ENCODE data around the gene KCNJ1. TPM values are rescaled to one million over a fixed set of nuclear protein-coding genes. Genes with fewer than 3 reads are reported as not detected.
A peak's percentile ranks its signal among the peaks of the same experiment; 100 is the strongest.

Gene KCNJ1
- total and polyA plus RNA-seq, 2 donors (not counting 3 experiments of a cell fraction or from before 2014, with no cell fraction given), result not detected

- Histone ChIP-seq H3K9me3 (replicated peaks; ENCODE audit: control insufficient read depth, insufficient read depth, low read length) (no peaks in the 10 kb centered on the region), H3K9ac (replicated peaks; ENCODE audit: extremely low read depth, insufficient read depth, low read length) (no peak overlapping the region), H2AFZ (ENCODE audit: low read depth, low read length) (peak overlapping the region; percentile 78), H3K9me1 (replicated peaks; ENCODE audit: control insufficient read depth, extremely low read depth, insufficient read depth, low read length) (no peaks in the 10 kb centered on the region), H3K36me3 (ENCODE audit: control insufficient read depth in 2 of 2, extremely low read depth in 1 of 2, insufficient read depth in 2 of 2, low read length in 2 of 2) (no peaks in the 10 kb centered on the region), H3K79me2 (ENCODE audit: control insufficient read depth, insufficient read depth, low read length) (no peaks in the 10 kb centered on the region), H3K4me1 (ENCODE audit: control insufficient read depth, extremely low read depth, insufficient read depth, low read length) (peaks cover 2% of the 10 kb centered on the region), H4K20me1 (replicated peaks; ENCODE audit: control insufficient read depth, extremely low read depth, insufficient read depth, low read length) (no peaks in the 10 kb centered on the region), H3K4me2 (ENCODE audit: insufficient read depth, low read length) (no peak overlapping the region), H3K27ac (ENCODE audit: insufficient read depth, low read depth, low read length) (no peak overlapping the region), H3K4me3 (replicated peaks in 1 of 3; ENCODE audit: insufficient read depth in 1 of 3, low read depth in 1 of 3, low read length in 3 of 3) (no peak overlapping the region), H3K27me3 (ENCODE audit: control insufficient read depth in 2 of 2, insufficient read depth in 2 of 2, low read length in 2 of 2) (no peaks in the 10 kb centered on the region)
- BruUV-seq (replicated peaks), result no TSS peak
- TF ChIP-seq POLR2A (IDR thresholded peaks at IDR 0.05; ENCODE audit: low read depth, low read length) (no peak), MYC (IDR thresholded peaks at IDR 0.05; ENCODE audit: low read depth, low read length) (no peak), FOS (IDR thresholded peaks at IDR 0.05; ENCODE audit: borderline replicate concordance, insufficient read depth, low read length) (no peak), GATA2 (IDR thresholded peaks at IDR 0.05; ENCODE audit: insufficient read depth, insufficient read length, low read depth, low read length) (no peak), POLR2AphosphoS5 (IDR thresholded peaks at IDR 0.05; ENCODE audit: insufficient read depth, low read depth, low read length) (no peak), EZH2 (IDR thresholded peaks at IDR 0.05; ENCODE audit: borderline replicate concordance, low read depth, low read length, severe bottlenecking) (no peak), JUN (IDR thresholded peaks at IDR 0.05; ENCODE audit: borderline replicate concordance, insufficient read depth, insufficient read length, low read depth) (no peak)
- TF ChIP-seq, protein P1, sequence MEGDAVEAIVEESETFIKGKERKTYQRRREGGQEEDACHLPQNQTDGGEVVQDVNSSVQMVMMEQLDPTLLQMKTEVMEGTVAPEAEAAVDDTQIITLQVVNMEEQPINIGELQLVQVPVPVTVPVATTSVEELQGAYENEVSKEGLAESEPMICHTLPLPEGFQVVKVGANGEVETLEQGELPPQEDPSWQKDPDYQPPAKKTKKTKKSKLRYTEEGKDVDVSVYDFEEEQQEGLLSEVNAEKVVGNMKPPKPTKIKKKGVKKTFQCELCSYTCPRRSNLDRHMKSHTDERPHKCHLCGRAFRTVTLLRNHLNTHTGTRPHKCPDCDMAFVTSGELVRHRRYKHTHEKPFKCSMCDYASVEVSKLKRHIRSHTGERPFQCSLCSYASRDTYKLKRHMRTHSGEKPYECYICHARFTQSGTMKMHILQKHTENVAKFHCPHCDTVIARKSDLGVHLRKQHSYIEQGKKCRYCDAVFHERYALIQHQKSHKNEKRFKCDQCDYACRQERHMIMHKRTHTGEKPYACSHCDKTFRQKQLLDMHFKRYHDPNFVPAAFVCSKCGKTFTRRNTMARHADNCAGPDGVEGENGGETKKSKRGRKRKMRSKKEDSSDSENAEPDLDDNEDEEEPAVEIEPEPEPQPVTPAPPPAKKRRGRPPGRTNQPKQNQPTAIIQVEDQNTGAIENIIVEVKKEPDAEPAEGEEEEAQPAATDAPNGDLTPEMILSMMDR (IDR thresholded peaks at IDR 0.05; ENCODE audit: extremely low read depth in 1 of 2, insufficient read depth in 1 of 2, low read depth in 1 of 2, low read length in 2 of 2), result peak; percentile 97 to 99
- CTCF ChIA-PET, result interaction anchor here (0.7 to 2.5 kb wide), 5 partner anchors 10 to 702 kb away, joined by 3 to 19 read pairs (median 4); no protein-coding TSS in a partner anchor
- peak; percentile 74 for DNase-seq (ENCODE audit: low read depth, low spot score)
- dilution Hi-C loops (cut with MboI; ENCODE audit: extremely low pct_ligation_motif_present, low sequenced_read_pairs) (no loop called here), intact Hi-C loops (cut with micrococcal nuclease) (loop anchor here (1.0 to 2.0 kb wide), 5 partner anchors 29 to 829 kb away; no protein-coding TSS in a partner anchor)
- FAIRE-seq, result peak; percentile 78
- POLR2A ChIA-PET, result no interaction called here
Observed at GRCh38 chr11:128859563-128860441, 7.3 kb downstream of the KCNJ1 start.
